Ascending aorta (tissue), 2 donors: ENCODE measurements around the gene KDM6B. TPM values are rescaled to one million over a fixed set of nuclear protein-coding genes. Genes with fewer than 3 reads are reported as not detected.

Experiments
- DNase-seq, 2 donors: peaks; one replicate each; pipeline ENCODE4 v3.0.0-alpha.2; 2019; ENCODE audit warnings: low spot score in 2 of 2
- H3K27ac ChIP-seq, 2 donors: fragments of 200-600 bp; sonication (generic); one replicate each; pipeline ENCODE4 v1.5.1; 2016 to 2017; ENCODE audit warnings: mild to moderate bottlenecking in 1 of 2
- H3K27me3 ChIP-seq: fragments of 200-600 bp; sonication (generic); one replicate; pipeline ENCODE4 v1.5.1; 2017
- H3K36me3 ChIP-seq, 2 donors: fragments of 200-600 bp; sonication (generic); one replicate each; pipeline ENCODE4 v1.5.1; 2016
- H3K4me1 ChIP-seq, 2 donors: fragments of 200-600 bp; sonication (generic); one replicate each; pipeline ENCODE4 v1.5.1; 2016 to 2017; ENCODE audit warnings: mild to moderate bottlenecking in 1 of 2
- H3K4me3 ChIP-seq, 2 donors: fragments of 200-600 bp; sonication (generic); one replicate each; pipeline ENCODE4 v1.5.1; 2016 to 2017; ENCODE audit warnings: mild to moderate bottlenecking in 1 of 2
- H3K9me3 ChIP-seq, 2 donors: fragments of 200-600 bp; sonication (generic); one replicate each; pipeline ENCODE4 v1.5.1; 2016
- intact Hi-C: fragments of 100-400 bp; cut with DNase I; formaldehyde crosslinking; loops from one replicate; pipeline ENCODE4 v1.15.1; 2023
- total RNA-seq: library from RNA; depleted of rRNA; stranded (reverse); fragments of >200 nt; gene quantifications from one replicate; pipeline ENCODE4 v1.1.0, GENCODE V29; 2016
- TF ChIP-seq, protein P1 (sequence below), 3 experiments: fragments of 200-600 bp in 2 of 3; fragments of 450-650 bp in 1 of 3; sonication (generic) in 2 of 3; IDR thresholded peaks; one replicate each; pipeline ENCODE4 v1.5.1; 2016 to 2019; ENCODE audit warnings: antibody characterized with exemption in 3 of 3, mild to moderate bottlenecking in 1 of 3, moderate library complexity in 1 of 3

KDM6B gene
- total RNA-seq, 1 donor from 2014 or later, result 20.0 TPM

DNA sequence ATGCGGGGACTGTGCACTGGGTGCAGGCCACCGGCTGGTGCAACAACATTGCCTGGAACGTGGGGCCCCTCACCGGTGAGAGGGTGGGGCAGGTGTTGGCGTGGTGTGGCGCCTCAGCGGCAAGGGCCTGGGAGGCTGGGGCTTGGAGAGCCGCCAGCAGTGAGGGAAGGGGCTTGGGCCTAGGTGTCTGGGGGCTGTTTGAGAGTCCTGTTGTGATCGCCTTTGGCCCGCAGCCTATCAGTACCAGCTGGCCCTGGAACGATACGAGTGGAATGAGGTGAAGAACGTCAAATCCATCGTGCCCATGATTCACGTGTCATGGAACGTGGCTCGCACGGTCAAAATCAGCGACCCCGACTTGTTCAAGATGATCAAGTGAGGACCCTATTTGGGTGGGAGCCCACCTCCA is 18.2 kb downstream of the KDM6B start:
- Histone ChIP-seq H3K27me3 (no peaks in the 10 kb centered on the region), H3K4me3 (no peak overlapping the region), H3K27ac (no peak overlapping the region), H3K9me3 (no peaks in the 10 kb centered on the region), H3K36me3 (peaks cover 32 to 50% of the 10 kb centered on the region in 2 donors), H3K4me1 (peaks cover 12 to 18% of the 10 kb centered on the region in 2 donors)
- no peak for DNase-seq
- TF ChIP-seq, protein P1, sequence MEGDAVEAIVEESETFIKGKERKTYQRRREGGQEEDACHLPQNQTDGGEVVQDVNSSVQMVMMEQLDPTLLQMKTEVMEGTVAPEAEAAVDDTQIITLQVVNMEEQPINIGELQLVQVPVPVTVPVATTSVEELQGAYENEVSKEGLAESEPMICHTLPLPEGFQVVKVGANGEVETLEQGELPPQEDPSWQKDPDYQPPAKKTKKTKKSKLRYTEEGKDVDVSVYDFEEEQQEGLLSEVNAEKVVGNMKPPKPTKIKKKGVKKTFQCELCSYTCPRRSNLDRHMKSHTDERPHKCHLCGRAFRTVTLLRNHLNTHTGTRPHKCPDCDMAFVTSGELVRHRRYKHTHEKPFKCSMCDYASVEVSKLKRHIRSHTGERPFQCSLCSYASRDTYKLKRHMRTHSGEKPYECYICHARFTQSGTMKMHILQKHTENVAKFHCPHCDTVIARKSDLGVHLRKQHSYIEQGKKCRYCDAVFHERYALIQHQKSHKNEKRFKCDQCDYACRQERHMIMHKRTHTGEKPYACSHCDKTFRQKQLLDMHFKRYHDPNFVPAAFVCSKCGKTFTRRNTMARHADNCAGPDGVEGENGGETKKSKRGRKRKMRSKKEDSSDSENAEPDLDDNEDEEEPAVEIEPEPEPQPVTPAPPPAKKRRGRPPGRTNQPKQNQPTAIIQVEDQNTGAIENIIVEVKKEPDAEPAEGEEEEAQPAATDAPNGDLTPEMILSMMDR (IDR thresholded peaks at IDR 0.05), result no peak
- intact Hi-C loops, result loop anchor here (10.0 kb wide), 1 partner anchor 367 kb away; the partner anchor contains the start of genes POLR2A and SLC35G6

DNA sequence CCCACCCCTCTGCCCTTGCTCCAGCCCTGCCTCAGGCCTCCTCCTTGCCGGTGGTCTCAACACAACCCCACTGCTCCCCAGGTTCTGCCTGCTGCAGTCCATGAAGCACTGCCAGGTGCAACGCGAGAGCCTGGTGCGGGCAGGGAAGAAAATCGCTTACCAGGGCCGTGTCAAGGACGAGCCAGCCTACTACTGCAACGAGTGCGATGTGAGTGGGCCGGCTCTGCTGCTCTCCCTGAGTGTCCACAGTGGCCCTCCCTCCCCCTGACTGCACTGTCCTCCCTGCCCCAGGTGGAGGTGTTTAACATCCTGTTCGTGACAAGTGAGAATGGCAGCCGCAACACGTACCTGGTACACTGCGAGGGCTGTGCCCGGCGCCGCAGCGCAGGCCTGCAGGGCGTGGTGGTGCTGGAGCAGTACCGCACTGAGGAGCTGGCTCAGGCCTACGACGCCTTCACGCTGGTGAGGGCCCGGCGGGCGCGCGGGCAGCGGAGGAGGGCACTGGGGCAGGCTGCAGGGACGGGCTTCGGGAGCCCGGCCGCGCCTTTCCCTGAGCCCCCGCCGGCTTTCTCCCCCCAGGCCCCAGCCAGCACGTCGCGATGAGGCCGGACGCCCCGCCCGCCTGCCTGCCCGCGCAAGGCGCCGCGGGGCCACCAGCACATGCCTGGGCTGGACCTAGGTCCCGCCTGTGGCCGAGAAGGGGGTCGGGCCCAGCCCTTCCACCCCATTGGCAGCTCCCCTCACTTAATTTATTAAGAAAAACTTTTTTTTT is 19.1 kb downstream of the KDM6B start:
- DNase-seq, result no peak
- TF ChIP-seq, protein P1 (IDR thresholded peaks at IDR 0.05), result no peak
- H3K36me3 ChIP-seq, result peaks cover 24 to 42% of the 10 kb centered on the region in 2 donors
- H3K27me3 ChIP-seq, result no peaks in the 10 kb centered on the region
- intact Hi-C loops, result loop anchor here (10.0 kb wide), 1 partner anchor 368 kb away; the partner anchor contains the start of genes POLR2A and SLC35G6
- H3K4me3 ChIP-seq, result no peak overlapping the region
- H3K27ac ChIP-seq, result no peak overlapping the region
- peaks cover 12 to 19% of the 10 kb centered on the region in 2 donors for H3K4me1 ChIP-seq
- H3K9me3 ChIP-seq, result no peaks in the 10 kb centered on the region

DNA sequence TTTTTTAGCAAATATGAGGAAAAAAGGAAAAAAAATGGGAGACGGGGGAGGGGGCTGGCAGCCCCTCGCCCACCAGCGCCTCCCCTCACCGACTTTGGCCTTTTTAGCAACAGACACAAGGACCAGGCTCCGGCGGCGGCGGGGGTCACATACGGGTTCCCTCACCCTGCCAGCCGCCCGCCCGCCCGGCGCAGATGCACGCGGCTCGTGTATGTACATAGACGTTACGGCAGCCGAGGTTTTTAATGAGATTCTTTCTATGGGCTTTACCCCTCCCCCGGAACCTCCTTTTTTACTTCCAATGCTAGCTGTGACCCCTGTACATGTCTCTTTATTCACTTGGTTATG is 19.6 kb downstream of the KDM6B start:
- H3K9me3 ChIP-seq, result no peaks in the 10 kb centered on the region
- intact Hi-C loops, result loop anchor here (10.0 kb wide), 1 partner anchor 369 kb away; the partner anchor contains the start of genes POLR2A and SLC35G6
- no peak overlapping the region for H3K27ac ChIP-seq
- H3K4me1 ChIP-seq, result peaks cover 12 to 24% of the 10 kb centered on the region in 2 donors
- no peak for DNase-seq
- peaks cover 19 to 36% of the 10 kb centered on the region in 2 donors for H3K36me3 ChIP-seq
- no peak overlapping the region for H3K4me3 ChIP-seq
- H3K27me3 ChIP-seq, result no peaks in the 10 kb centered on the region
- TF ChIP-seq, protein P1 (IDR thresholded peaks at IDR 0.05), result no peak

DNA sequence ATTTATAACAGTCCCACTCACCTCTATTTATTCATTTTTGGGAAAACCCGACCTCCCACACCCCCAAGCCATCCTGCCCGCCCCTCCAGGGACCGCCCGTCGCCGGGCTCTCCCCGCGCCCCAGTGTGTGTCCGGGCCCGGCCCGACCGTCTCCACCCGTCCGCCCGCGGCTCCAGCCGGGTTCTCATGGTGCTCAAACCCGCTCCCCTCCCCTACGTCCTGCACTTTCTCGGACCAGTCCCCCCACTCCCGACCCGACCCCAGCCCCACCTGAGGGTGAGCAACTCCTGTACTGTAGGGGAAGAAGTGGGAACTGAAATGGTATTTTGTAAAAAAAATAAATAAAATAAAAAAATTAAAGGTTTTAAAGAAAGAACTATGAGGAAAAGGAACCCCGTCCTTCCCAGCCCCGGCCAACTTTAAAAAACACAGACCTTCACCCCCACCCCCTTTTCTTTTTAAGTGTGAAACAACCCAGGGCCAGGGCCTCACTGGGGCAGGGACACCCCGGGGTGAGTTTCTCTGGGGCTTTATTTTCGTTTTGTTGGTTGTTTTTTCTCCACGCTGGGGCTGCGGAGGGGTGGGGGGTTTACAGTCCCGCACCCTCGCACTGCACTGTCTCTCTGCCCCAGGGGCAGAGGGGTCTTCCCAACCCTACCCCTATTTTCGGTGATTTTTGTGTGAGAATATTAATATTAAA is 20.2 kb downstream of the KDM6B start:
- no peak for DNase-seq
- intact Hi-C loops, result loop anchor here (10.0 kb wide), 1 partner anchor 369 kb away; the partner anchor contains the start of genes POLR2A and SLC35G6
- Histone ChIP-seq H3K4me1 (peaks cover 12 to 28% of the 10 kb centered on the region in 2 donors), H3K4me3 (no peak overlapping the region), H3K27me3 (no peaks in the 10 kb centered on the region), H3K27ac (no peak overlapping the region), H3K36me3 (peaks cover 13 to 30% of the 10 kb centered on the region in 2 donors), H3K9me3 (no peaks in the 10 kb centered on the region)
- TF ChIP-seq, protein P1 (IDR thresholded peaks at IDR 0.05), result no peak

DNA sequence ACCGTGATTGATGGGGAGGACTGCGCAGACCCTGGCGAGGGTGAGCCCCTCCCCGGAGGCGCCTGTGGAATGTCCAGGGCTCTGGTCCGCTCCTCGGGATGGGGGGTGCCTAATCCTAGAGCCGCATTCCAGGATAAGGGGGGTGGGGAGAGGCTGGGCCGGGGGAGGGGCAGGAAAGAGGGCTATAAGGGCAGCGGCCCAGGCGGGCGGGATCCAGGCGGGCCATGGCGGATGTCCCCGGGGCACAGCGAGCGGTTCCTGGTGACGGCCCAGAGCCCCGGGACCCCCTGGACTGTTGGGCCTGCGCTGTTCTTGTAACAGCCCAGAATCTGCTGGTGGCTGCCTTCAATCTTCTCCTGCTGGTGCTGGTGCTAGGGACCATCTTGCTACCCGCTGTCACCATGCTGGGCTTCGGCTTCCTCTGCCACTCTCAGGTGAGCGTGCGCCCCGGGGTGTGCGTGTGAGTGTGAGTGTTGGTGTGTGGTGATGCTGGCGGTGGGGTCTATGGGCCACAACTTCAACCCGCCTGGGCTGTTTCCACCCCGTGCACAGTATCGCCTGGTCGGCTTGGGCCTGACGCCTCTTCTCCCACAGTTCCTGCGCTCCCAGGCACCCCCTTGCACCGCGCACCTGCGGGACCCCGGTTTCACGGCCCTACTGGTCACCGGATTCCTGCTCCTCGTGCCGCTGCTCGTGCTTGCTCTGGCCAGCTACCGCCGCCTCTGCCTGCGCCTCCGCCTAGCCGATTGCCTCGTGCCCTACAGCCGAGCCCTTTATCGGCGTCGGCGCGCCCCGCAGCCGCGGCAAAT is 21.0 kb downstream of the KDM6B start, which contains the start of gene TMEM88:
Gene TMEM88, plus strand, starts transcription at position 216 of the 809 bp plus-strand sequence. Its CDS starts 9 bp downstream, at position 225.
- TF ChIP-seq, protein P1 (IDR thresholded peaks at IDR 0.05), result no peak
- H3K27me3 ChIP-seq, result no peaks in the 10 kb centered on the region
- H3K27ac ChIP-seq, result peak within 1 kb of the TSS; percentile 87 to 88
- no peaks in the 10 kb centered on the region for H3K9me3 ChIP-seq
- peaks cover 5 to 22% of the 10 kb centered on the region in 2 donors for H3K36me3 ChIP-seq
- intact Hi-C loops, result loop anchor here (5.0 to 10.0 kb wide), 2 partner anchors 262 to 370 kb away; partner anchors contain the start of genes ALOXE3, POLR2A and SLC35G6
- no peak for DNase-seq
- peak within 1 kb of the TSS; percentile 73 to 76 for H3K4me3 ChIP-seq
- H3K4me1 ChIP-seq, result peaks cover 12 to 28% of the 10 kb centered on the region in 2 donors
